GM23338 (cell line): Measurements from ENCODE around the gene GNL3.

Experiments
- CREB1 ChIP-seq: fragments of 250-450 bp; sonication (Bioruptor Pico); IDR thresholded peaks from 2 replicates; pipeline ENCODE4 v1.5.0; 2020; ENCODE audit warnings: low read depth, mild to moderate bottlenecking, moderate library complexity
- EZH2 ChIP-seq: fragments of 200-600 bp; sonication (generic); IDR thresholded peaks from one replicate; pipeline ENCODE4 v1.8.0; 2017; ENCODE audit warnings: antibody characterized with exemption, mild to moderate bottlenecking, low read depth; ENCODE audit not compliant: unreplicated experiment
- POLR2AphosphoS5 ChIP-seq: IDR thresholded peaks from 2 replicates; pipeline ENCODE4 v1.6.1; 2016; ENCODE audit warnings: antibody characterized with exemption, low read depth
- TF ChIP-seq, protein P1 (sequence below), 2 experiments: fragments of 200-600 bp in 1 of 2; sonication (generic) in 1 of 2; conservative IDR thresholded peaks; 2 replicates each; pipeline versions ENCODE4 v1.5.1 to v1.6.1; 2016 to 2017; ENCODE audit warnings: antibody characterized with exemption in 2 of 2, low read depth in 2 of 2, mild to moderate bottlenecking in 2 of 2, moderate library complexity in 1 of 2
- TF ChIP-seq, protein P2 (sequence below): IDR thresholded peaks from one replicate; pipeline ENCODE4 v1.6.1; 2018; ENCODE audit warnings: antibody characterized with exemption; ENCODE audit not compliant: unreplicated experiment

GRCh38 chr3:52730681-52731080, 44.8 kb downstream of the GNL3 start:
- TF ChIP-seq, protein P1, sequence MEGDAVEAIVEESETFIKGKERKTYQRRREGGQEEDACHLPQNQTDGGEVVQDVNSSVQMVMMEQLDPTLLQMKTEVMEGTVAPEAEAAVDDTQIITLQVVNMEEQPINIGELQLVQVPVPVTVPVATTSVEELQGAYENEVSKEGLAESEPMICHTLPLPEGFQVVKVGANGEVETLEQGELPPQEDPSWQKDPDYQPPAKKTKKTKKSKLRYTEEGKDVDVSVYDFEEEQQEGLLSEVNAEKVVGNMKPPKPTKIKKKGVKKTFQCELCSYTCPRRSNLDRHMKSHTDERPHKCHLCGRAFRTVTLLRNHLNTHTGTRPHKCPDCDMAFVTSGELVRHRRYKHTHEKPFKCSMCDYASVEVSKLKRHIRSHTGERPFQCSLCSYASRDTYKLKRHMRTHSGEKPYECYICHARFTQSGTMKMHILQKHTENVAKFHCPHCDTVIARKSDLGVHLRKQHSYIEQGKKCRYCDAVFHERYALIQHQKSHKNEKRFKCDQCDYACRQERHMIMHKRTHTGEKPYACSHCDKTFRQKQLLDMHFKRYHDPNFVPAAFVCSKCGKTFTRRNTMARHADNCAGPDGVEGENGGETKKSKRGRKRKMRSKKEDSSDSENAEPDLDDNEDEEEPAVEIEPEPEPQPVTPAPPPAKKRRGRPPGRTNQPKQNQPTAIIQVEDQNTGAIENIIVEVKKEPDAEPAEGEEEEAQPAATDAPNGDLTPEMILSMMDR (conservative IDR thresholded peaks at IDR 0.05; ENCODE audit: low read depth in 2 of 2) = no peak
- TF ChIP-seq EZH2 (no peak), CREB1 (CRISPR knock-in tag) (no peak), POLR2AphosphoS5 (no peak)
- TF ChIP-seq, protein P2, sequence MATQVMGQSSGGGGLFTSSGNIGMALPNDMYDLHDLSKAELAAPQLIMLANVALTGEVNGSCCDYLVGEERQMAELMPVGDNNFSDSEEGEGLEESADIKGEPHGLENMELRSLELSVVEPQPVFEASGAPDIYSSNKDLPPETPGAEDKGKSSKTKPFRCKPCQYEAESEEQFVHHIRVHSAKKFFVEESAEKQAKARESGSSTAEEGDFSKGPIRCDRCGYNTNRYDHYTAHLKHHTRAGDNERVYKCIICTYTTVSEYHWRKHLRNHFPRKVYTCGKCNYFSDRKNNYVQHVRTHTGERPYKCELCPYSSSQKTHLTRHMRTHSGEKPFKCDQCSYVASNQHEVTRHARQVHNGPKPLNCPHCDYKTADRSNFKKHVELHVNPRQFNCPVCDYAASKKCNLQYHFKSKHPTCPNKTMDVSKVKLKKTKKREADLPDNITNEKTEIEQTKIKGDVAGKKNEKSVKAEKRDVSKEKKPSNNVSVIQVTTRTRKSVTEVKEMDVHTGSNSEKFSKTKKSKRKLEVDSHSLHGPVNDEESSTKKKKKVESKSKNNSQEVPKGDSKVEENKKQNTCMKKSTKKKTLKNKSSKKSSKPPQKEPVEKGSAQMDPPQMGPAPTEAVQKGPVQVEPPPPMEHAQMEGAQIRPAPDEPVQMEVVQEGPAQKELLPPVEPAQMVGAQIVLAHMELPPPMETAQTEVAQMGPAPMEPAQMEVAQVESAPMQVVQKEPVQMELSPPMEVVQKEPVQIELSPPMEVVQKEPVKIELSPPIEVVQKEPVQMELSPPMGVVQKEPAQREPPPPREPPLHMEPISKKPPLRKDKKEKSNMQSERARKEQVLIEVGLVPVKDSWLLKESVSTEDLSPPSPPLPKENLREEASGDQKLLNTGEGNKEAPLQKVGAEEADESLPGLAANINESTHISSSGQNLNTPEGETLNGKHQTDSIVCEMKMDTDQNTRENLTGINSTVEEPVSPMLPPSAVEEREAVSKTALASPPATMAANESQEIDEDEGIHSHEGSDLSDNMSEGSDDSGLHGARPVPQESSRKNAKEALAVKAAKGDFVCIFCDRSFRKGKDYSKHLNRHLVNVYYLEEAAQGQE = no peak
